Daoy (cell line): ENCODE data around the gene ARHGAP31. TPM values are rescaled to one million over a fixed set of nuclear protein-coding genes. Genes with fewer than 3 reads are reported as not detected.
A peak's percentile ranks its signal among the peaks of the same experiment; 100 is the strongest.
"Not testable (repeated sequence)": the region's sequence is repeated elsewhere in the genome, so short reads cannot be mapped to it uniquely, and the experiment has no call there.

ENCODE experiments used
- DNase-seq: peaks from one replicate; pipeline ENCODE4 v3.0.0-alpha.2; 2015; ENCODE audit warnings: low read depth
- total RNA-seq: library from RNA; depleted of rRNA; stranded (reverse); fragments of >200 nt; shearing (Covaris generic); gene quantifications from 2 replicates; pipeline ENCODE4 v1.2.3, GENCODE V29; 2014

ARHGAP31 gene
- total RNA-seq, 1 experiment from 2014 or later: 14.6 TPM

DNA sequence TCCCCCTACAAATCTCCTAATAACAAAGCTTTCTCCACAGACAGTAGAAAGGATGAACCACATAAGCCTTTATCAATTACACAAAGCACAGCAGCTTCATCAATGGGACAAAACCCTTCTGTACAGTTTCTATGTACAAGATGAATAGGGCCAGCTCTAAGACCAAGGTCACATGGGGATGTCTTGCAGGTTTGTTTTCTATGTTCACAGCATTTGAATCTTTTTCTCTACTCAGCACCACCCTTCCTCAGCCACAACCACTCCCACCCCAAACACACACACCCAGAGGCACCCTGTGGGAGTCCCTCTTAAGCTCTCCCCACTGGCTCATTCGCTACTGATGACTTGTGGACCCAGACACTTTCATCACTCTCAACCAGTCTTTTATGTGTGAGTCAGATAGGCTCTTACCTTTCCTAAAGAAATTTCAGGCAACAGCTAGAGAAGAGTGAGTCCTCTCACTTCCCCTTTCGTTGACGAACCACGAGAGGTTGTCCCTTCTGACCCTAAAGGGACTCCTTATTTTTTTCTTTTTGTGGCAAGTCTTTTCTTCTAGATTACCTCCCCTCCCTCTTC, 57.9 kb downstream of the ARHGAP31 start:
- DNase-seq: peak; percentile 14

DNA sequence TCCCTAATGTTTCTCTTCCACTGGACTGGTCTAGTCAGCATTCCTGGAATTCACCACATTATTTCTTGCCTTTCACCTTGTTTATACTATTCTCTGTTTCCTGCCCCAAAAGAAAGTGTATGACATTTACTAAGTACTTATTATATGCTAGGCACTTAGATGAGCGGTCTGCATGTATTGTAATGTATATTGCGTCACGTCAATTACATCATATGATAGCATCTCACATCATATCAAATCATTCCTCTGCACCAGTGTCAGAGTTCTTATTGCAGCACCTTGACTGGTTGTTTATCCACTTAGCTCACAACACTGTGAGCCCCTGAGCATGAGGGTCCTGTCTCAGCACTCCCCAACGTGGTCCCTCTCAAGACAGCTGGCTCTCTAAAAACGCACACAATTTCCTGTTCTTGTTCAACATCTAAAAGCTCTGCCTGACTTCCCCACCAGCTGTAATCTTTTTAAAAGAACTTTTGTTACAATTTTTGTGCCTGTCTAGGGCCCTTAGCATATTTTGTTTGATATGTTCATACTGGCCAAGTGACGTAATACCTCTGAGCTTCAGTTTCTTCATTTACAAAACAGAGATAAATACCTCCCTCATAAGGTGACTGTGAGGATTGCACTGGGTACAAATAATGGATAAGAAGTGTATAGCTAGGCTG, 58.8 kb downstream of the ARHGAP31 start:
- DNase-seq: no peak

GRCh38 chr3:119355608-119356007, 61.4 kb downstream of the ARHGAP31 start:
- not testable (repeated sequence) for DNase-seq

DNA sequence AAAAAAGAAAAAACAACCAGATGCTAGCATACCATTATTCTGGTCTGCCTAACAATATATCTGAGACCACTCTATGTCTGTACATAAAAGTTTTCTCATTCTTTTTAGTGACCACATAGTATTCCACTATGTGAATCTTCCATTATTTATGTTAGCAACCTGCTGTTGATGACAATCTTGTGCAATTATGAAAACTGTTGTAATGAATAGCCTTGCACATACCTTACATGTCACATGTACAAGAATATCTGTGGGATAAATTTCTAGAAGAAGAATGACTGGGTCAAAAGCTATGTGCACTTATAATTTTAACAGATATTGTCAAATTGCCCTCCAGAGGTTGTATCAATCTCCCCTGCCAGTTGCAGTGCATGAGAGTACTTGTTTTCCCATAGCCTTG, 62.5 kb downstream of the ARHGAP31 start:
- DNase-seq: no peak

- DNase-seq: peak; percentile 17
These were observed 63.0 kb downstream of the ARHGAP31 start for GRCh38 chr3:119357190-119357589.

- DNase-seq: no peak
These were observed 65.5 kb downstream of the ARHGAP31 start for GRCh38 chr3:119359476-119360326.

DNA sequence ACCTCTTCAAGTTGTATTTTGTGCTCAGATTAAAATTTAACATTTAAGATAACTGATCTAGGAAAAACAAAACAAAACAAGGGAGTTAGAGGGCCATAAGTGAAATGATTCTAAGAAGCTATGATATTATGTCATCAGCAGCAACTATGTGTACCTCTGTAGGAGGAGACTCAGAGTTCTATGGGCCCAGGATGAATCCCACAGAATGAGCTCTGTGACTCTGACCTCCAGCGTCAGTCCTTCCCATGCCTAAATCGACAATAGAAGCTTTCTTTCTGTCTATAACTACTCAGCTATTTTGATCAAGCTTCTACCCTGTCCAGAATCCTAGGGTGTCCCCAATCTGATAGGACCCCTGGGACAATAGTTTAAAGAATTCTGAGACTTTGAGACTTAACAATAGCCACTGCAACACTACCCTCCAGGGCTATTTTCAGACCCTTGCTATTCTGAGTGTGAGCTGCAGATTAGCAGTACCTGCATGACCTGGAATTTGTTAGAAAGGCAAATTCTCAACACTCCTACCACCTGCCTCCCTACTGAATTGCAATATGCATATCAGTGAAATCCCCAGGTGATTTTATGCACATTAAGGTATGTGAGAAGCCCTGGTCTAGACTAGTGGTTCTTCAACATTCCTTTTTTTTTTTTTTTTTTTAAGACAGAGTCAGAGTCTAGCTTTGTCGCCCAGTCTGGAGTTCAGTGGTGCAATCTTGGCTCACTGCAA, 66.7 kb downstream of the ARHGAP31 start:
- no peak for DNase-seq

DNA sequence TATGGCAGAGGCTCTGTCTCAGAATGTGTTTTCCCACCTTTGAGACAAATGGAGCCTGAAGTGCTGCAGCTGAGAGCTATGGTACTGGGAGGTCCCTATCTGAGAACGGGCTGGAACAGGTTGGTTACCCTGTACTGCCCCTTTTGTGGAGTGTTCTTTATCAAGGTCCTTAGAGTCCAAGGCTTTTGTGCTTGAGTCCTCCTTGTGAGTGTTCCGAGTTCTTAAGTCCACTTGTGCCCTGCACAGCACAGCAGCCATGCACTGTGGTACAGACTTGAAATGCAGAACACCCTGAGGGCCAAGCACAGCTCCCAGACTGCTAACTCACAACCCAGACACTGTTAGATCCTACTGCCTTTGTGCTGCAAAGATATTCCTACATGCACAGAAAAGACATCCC, 67.8 kb downstream of the ARHGAP31 start:
- DNase-seq: no peak

- DNase-seq: no peak
These were observed 69.0 kb downstream of the ARHGAP31 start for GRCh38 chr3:119362940-119363725.

GRCh38 chr3:119364401-119364800, 70.2 kb downstream of the ARHGAP31 start:
- no peak for DNase-seq

DNA sequence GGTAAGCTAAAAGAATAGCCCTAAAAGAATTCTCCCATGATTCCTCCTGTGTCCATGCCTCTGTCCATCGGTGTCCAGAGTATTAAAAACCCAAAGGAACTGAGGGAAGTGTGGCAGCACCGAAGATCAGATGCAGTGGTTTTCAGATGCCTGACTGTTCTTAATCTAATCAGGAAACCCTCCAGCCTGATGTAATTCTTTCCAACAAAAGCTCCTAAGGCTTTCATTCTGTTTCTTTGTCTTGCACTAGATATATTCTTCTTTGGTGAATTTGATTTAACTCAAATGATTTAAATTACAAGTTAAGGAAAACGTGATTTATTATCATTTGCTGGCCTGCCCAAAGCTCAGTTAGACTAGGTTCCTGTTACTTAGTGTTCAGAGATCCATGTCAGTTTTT, 71.2 kb downstream of the ARHGAP31 start:
- DNase-seq: no peak

- no peak for DNase-seq
These were observed 72.8 kb downstream of the ARHGAP31 start for GRCh38 chr3:119367000-119367399.

GRCh38 chr3:119368298-119368697, 74.1 kb downstream of the ARHGAP31 start:
- DNase-seq: no peak

DNA sequence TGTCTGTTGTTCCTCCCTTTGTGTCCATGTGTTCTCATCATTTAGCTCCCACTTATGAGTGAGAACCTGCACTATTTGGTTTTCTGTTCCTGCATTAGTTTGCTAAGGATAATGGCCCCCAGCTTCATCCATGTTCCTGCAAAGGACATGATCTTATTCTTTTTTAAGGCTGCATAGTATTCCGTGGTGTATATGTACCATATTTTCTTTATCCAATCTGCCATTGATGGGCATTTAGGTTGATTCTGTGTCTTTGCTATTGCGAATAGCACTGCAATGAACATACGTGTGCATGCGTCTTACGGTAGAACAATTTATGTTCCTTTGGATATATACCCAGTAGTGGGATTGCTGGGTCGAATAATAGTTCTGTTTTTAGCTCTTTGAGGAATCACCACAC, 77.6 kb downstream of the ARHGAP31 start:
- not testable (repeated sequence) for DNase-seq

DNA sequence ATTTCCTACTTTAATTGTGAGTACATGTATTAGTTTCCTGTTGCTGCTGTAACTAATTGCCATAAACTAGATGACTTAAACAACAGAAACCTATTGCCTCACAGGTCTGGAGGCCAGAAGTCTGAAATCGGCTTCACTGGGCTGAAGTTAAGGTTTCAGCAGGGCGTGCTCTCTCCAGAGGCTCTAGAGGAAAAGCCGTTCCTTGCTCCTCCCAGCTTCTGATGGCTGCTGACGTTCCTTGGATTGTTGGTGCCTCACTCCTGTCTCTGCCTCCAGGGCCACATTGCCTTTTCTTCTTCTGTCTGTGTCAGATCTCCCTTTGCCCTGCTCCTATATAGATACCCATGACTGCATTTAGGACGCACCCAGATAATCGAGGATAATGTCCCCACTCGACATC, 80.9 kb downstream of the ARHGAP31 start:
- DNase-seq: no peak

GRCh38 chr3:119375510-119375909, 81.3 kb downstream of the ARHGAP31 start:
- DNase-seq: no peak

DNA sequence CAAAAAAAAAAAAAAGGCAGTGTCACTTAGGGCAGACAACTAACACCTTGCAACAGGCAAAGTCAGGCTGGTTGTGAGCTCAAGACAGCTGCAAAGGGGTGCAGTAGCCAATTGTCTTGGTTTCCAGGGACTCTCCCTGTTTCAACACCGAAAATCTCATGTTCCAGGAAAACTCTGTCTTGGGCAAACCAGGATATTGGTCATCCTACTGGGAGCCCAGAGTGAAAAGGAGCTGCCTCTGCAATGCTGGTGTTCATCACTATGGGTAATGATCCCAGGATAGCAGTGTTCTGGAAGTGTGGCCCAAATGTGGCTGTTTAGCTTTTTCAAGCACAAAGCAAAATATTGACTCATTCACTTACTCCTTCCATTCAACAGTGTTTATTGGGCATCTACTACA, 82.6 kb downstream of the ARHGAP31 start:
- DNase-seq: no peak

DNA sequence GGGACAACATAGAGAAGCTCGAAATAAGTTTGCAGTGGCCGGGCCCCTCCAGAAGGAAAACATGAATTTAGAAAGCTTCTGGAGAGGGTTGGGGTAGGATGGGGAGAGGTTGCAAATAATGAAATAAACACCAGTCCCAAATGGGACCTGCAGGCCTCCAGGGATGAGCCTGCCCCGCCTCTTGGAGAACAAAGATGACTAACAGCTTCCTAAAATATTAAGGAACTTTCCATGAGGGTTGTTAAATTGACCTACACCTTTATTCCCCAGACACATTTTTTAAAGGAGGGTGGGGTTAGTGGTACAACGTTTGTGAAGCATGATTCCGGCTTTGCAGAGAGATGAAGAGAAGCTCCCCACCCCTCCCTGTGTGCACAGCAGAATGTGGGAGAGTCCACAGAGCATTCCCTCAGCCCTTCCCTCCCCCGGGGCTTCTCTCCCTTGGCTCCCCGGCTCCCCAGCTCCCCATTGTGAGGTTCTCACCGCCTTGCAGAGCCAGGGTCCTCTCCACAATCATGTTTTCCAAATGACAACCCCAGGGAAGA, 84.1 kb downstream of the ARHGAP31 start:
- DNase-seq: no peak

- peak; percentile 11 for DNase-seq
These were observed 86.5 kb downstream of the ARHGAP31 start for GRCh38 chr3:119380697-119381096.

- no peak for DNase-seq
These were observed 88.0 kb downstream of the ARHGAP31 start for GRCh38 chr3:119382134-119382533.

GRCh38 chr3:119388577-119388976, 94.4 kb downstream of the ARHGAP31 start:
- DNase-seq: no peak
